Right hindlimb (tissue), 1 donor: ENCODE data around the gene SYT15.
"Not testable (repeated sequence)": the region's sequence is repeated elsewhere in the genome, so short reads cannot be mapped to it uniquely, and the experiment has no call there.

ENCODE experiments used
- DNase-seq: peaks from one replicate; pipeline ENCODE4 v3.0.0-alpha.2; 2018

The SYT15 gene

GRCh38 chr10:46593307-46593706, 14.4 kb downstream of the SYT15 start:
- not testable (repeated sequence) for DNase-seq

GRCh38 chr10:46594453-46595063, 15.6 kb downstream of the SYT15 start:
- DNase-seq = not testable (repeated sequence)

GRCh38 chr10:46596570-46596969, 17.6 kb downstream of the SYT15 start:
- DNase-seq = not testable (repeated sequence)

- DNase-seq = not testable (repeated sequence)
Measured at GRCh38 chr10:46597616-46598246, 18.8 kb downstream of the SYT15 start.

GRCh38 chr10:46600516-46600915, 21.6 kb downstream of the SYT15 start:
- DNase-seq = not testable (repeated sequence)

- DNase-seq = not testable (repeated sequence)
Measured at GRCh38 chr10:46615540-46615939, 36.6 kb downstream of the SYT15 start.

- not testable (repeated sequence) for DNase-seq
Measured at GRCh38 chr10:46616227-46616626, 37.3 kb downstream of the SYT15 start.

- not testable (repeated sequence) for DNase-seq
Measured at GRCh38 chr10:46617134-46617533, 38.2 kb downstream of the SYT15 start.

- not testable (repeated sequence) for DNase-seq
Measured at GRCh38 chr10:46617913-46618312, 39.0 kb downstream of the SYT15 start.

- not testable (repeated sequence) for DNase-seq
Measured at GRCh38 chr10:46623899-46624654, 45.1 kb downstream of the SYT15 start.

GRCh38 chr10:46629805-46630204, 50.9 kb downstream of the SYT15 start:
- not testable (repeated sequence) for DNase-seq

- not testable (repeated sequence) for DNase-seq
Measured at GRCh38 chr10:46630816-46631215, 51.9 kb downstream of the SYT15 start.

GRCh38 chr10:46631683-46632082, 52.8 kb downstream of the SYT15 start:
- DNase-seq = not testable (repeated sequence)

GRCh38 chr10:46634698-46635097, 55.8 kb downstream of the SYT15 start:
- not testable (repeated sequence) for DNase-seq

GRCh38 chr10:46635364-46635959, 56.5 kb downstream of the SYT15 start:
- DNase-seq = not testable (repeated sequence)

- not testable (repeated sequence) for DNase-seq
Measured at GRCh38 chr10:46640005-46640404, 61.1 kb downstream of the SYT15 start.
